ENCODE measurements around the gene NDUFS1. TPM values are rescaled to one million over a fixed set of nuclear protein-coding genes. Genes with fewer than 3 reads are reported as not detected.
"Not testable (repeated sequence)": the region's sequence is repeated elsewhere in the genome, so short reads cannot be mapped to it uniquely, and the experiment has no call there.

Gene NDUFS1
- total RNA-seq, 2 donors from 2014 or later = 72.1 to 72.7 TPM

- no peak for DNase-seq (ENCODE audit: low spot score)
- intact Hi-C loops (cut with DNase I) = no loop called here
Observed at GRCh38 chr2:206112846-206113547, 46.2 kb downstream of the NDUFS1 start.

GRCh38 chr2:206112108-206112507 is 47.1 kb downstream of the NDUFS1 start:
- intact Hi-C loops (cut with DNase I) = no loop called here
- DNase-seq (ENCODE audit: low spot score) = no peak

GRCh38 chr2:206108713-206109112 is 50.5 kb downstream of the NDUFS1 start:
- no peak for DNase-seq (ENCODE audit: low spot score)
- intact Hi-C loops (cut with DNase I) = no loop called here

- DNase-seq (ENCODE audit: low spot score) = no peak
- intact Hi-C loops (cut with DNase I) = no loop called here
Observed at GRCh38 chr2:206105541-206105940, 53.7 kb downstream of the NDUFS1 start.

- no peak for DNase-seq (ENCODE audit: low spot score)
- intact Hi-C loops (cut with DNase I) = no loop called here
Observed at GRCh38 chr2:206105038-206105437, 54.2 kb downstream of the NDUFS1 start.

- not testable (repeated sequence) for DNase-seq (ENCODE audit: low spot score)
Observed at GRCh38 chr2:206098872-206099271, 60.4 kb downstream of the NDUFS1 start.

GRCh38 chr2:206098471-206098870 is 60.8 kb downstream of the NDUFS1 start:
- DNase-seq (ENCODE audit: low spot score) = no peak
- intact Hi-C loops (cut with DNase I) = no loop called here

More at GRCh38 chr2:206098872-206099271, 60.4 kb downstream of the NDUFS1 start:
- intact Hi-C loops (cut with DNase I) = not testable (repeated sequence)

GRCh38 chr2:206096876-206097275 is 62.4 kb downstream of the NDUFS1 start:
- intact Hi-C loops (cut with DNase I) = no loop called here

GRCh38 chr2:206095536-206096332 is 63.5 kb downstream of the NDUFS1 start:
- intact Hi-C loops (cut with DNase I) = no loop called here
- no peak for DNase-seq (ENCODE audit: low spot score)

More at GRCh38 chr2:206096876-206097275, 62.4 kb downstream of the NDUFS1 start:
- DNase-seq (ENCODE audit: low spot score) = no peak

- DNase-seq (ENCODE audit: low spot score) = no peak
- intact Hi-C loops (cut with DNase I) = no loop called here
Observed at GRCh38 chr2:206092297-206092696, 66.9 kb downstream of the NDUFS1 start.

- intact Hi-C loops (cut with DNase I) = no loop called here
- no peak for DNase-seq (ENCODE audit: low spot score)
Observed at GRCh38 chr2:206088248-206088647, 71.0 kb downstream of the NDUFS1 start.

- no peak for DNase-seq (ENCODE audit: low spot score)
- intact Hi-C loops (cut with DNase I) = no loop called here
Observed at GRCh38 chr2:206086716-206087350, 72.4 kb downstream of the NDUFS1 start.

- intact Hi-C loops (cut with DNase I) = no loop called here
Observed at GRCh38 chr2:206085742-206086445, 73.3 kb downstream of the NDUFS1 start, which contains the start of gene INO80D. Gene INO80D, minus strand, starts transcription at chr2:206086174. Its CDS starts 23,158 bp downstream, at chr2:206063016.

GRCh38 chr2:206084870-206085741 is 74.1 kb downstream of the NDUFS1 start:
- intact Hi-C loops (cut with DNase I) = no loop called here
- DNase-seq (ENCODE audit: low spot score) = peak; percentile 83

More at GRCh38 chr2:206085742-206086445, 73.3 kb downstream of the NDUFS1 start, which contains the start of gene INO80D:
- peak; percentile 90 for DNase-seq (ENCODE audit: low spot score)

- intact Hi-C loops (cut with DNase I) = no loop called here
- peak; percentile 84 for DNase-seq (ENCODE audit: low spot score)
Observed at GRCh38 chr2:206084439-206084869, 74.8 kb downstream of the NDUFS1 start.

GRCh38 chr2:206083602-206084438 is 75.4 kb downstream of the NDUFS1 start:
- intact Hi-C loops (cut with DNase I) = no loop called here
- DNase-seq (ENCODE audit: low spot score) = no peak

- no peak for DNase-seq (ENCODE audit: low spot score)
- intact Hi-C loops (cut with DNase I) = no loop called here
Observed at GRCh38 chr2:206082298-206082843, 76.9 kb downstream of the NDUFS1 start.
